Activated T-cell treated with anti-CD3 and anti-CD28 coated beads for 4 hours (primary cell): Measurements from ENCODE around the gene CDC14A.

Experiments used
- DNase-seq: peaks from one replicate; pipeline ENCODE4 v3.0.0-alpha.2; 2020

The CDC14A gene

GRCh38 chr1:100411019-100411418 is 58.7 kb downstream of the CDC14A start:
- no peak for DNase-seq

- DNase-seq, result no peak
These were observed 59.3 kb downstream of the CDC14A start for GRCh38 chr1:100411574-100411973.

DNA sequence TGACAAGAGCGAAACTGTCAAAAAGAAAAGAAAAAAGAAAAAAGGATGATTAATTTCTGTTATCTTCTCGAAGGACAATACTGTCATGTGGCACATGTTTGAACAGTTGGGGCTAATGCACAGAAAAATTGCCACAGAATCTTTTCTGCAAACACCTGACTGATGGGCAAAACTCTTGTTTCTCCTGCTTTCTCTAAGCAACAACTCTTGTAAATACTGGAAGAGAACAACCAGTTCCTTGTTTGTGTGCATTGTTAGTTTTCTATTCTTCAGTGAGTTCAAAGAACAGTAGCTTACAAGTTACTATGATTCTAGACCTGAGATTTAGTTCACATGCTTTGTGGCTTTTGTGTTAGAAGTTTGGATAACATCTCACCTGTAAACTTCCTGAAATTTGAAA is 60.7 kb downstream of the CDC14A start:
- no peak for DNase-seq

- no peak for DNase-seq
These were observed 62.6 kb downstream of the CDC14A start for GRCh38 chr1:100414693-100415497.

GRCh38 chr1:100415498-100415778 is 63.1 kb downstream of the CDC14A start:
- no peak for DNase-seq

DNA sequence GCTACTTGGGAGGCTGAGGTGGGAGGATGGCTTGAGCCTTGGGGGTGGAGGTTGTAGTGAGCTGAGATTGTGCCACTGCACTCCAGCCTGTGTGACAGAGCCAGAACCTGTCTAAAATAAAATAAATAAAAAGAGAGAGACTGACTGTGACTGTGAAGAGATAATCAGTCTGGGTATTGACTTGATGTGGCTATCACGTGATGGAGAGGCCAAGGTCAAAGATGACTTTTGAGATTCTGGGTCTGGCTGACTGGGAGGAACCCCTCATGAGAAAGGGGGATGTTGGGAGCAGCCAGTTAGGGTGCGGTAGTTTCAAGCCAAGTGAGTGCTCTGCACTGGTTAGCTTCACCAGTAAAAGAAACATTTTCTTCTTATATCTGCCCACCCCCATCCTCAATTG is 66.8 kb downstream of the CDC14A start:
- DNase-seq, result no peak

DNA sequence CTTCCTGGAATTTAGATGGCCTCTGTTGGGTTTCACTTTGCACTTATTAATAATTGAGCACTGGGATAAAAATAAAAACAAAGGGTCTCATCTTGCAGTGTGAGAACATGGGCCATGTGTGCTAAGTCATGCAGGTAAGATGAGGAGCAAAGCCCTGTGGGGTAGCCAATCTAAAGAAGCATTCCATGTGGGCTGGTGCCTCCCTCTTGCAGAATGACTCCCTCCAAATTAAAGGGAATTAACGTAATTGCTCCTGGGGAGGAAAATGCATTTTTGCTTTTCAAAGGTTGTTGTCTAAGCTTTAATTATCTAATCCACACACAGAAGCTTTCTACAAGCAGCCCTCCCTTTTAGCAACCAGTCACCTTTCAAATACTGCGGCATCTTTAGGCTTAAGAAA is 69.8 kb downstream of the CDC14A start:
- DNase-seq, result no peak

GRCh38 chr1:100423832-100424337 is 71.6 kb downstream of the CDC14A start:
- DNase-seq, result no peak

DNA sequence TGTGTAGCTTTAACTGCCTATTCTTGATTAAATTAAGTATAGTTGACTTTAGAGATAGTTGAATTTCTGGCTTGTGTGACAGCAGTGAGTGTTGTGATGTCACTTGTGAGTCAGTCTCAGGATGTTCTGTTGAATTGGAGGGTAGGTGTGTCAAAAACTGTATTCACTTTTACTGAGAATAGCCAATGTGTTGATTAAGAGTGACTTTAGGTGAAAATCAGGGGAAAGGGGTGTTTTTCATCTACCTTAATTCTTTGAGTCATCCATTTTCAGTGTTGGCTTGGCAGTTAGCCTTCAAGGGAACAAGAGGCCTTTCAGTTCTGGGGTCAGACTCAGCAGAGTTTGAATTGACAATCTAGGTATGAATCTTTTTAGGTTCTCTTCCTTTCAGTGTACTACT is 75.9 kb downstream of the CDC14A start:
- DNase-seq, result no peak

GRCh38 chr1:100430325-100430756 is 78.0 kb downstream of the CDC14A start:
- DNase-seq, result no peak

DNA sequence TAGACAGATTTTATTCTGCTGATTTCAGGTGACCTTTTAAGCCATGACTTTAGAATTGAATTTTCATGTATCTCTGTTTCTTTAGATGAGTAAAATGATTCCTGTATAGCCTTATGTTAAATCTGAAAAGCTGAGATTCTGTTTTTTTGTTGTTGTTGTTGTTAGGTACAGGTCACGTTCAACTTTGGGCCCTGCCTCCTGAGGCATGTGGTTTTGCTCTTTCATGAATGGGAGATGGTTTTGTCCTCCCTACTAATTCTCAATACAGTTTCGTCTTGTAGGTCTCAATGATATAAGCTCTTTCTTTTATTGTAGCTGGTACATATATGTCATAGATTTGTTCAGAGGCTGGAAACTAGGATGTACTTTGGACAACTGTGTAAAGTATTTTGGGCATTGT is 79.6 kb downstream of the CDC14A start:
- DNase-seq, result no peak

GRCh38 chr1:100433563-100433962 is 81.3 kb downstream of the CDC14A start:
- no peak for DNase-seq

GRCh38 chr1:100434831-100435230 is 82.5 kb downstream of the CDC14A start:
- no peak for DNase-seq

DNA sequence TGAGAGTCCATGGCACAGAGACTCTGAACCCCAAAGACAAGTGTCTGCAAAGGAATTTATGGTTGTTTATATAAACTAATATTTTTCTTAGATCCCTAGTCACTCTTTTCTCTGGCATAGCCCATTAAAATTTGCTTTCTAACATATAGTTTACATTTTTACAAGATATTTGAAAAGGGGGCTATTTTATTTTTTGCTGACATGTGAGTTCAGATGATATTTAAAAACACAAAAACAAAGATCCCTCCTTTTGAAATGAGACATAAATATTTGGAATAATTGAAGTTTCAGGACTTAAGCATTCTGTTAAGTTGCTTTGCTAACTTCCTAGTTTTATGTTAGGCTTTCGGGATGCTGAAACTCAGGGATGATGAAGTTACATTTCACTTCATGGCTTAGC is 86.1 kb downstream of the CDC14A start:
- no peak for DNase-seq

DNA sequence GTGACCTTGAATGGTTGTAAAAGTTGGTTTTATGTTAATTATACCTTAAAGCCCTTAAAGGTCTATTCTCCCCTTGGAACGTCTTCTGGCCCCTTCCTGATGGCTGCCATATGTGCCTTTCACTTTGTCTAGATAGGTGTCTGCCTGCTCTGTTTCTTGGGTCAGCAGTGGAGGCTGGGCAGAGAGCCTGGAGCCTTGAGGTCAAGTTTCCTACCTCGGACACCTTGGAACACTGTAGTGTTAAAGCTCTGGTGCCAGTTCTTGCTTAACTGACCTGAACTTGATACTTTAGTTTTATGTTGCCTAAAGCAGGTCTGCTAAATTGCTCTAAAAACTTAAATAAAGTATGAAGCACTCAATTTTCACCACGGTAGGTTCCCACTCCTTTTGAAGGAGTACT is 86.5 kb downstream of the CDC14A start:
- no peak for DNase-seq

- DNase-seq, result peak; percentile 64
These were observed 87.9 kb downstream of the CDC14A start for GRCh38 chr1:100440075-100440809.

DNA sequence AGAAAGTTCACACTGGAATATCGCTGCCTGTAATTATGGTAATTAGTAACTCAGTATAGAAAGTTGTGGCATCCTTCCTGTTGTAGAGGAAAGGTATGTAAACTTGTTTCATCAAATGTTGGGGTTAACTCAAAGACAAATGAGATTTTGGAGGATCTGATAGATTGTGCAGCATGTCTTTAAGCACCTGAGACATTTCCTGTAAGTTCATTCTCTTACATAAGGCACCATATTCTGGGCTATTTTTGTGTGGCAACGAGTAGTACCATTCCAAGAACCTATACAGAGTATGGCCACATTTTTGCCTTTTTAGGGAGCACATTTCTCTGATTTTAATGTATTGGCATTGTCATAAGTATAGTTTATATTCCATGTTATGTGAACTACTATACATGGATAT is 88.8 kb downstream of the CDC14A start:
- DNase-seq, result no peak

GRCh38 chr1:100441651-100442050 is 89.3 kb downstream of the CDC14A start:
- DNase-seq, result no peak

DNA sequence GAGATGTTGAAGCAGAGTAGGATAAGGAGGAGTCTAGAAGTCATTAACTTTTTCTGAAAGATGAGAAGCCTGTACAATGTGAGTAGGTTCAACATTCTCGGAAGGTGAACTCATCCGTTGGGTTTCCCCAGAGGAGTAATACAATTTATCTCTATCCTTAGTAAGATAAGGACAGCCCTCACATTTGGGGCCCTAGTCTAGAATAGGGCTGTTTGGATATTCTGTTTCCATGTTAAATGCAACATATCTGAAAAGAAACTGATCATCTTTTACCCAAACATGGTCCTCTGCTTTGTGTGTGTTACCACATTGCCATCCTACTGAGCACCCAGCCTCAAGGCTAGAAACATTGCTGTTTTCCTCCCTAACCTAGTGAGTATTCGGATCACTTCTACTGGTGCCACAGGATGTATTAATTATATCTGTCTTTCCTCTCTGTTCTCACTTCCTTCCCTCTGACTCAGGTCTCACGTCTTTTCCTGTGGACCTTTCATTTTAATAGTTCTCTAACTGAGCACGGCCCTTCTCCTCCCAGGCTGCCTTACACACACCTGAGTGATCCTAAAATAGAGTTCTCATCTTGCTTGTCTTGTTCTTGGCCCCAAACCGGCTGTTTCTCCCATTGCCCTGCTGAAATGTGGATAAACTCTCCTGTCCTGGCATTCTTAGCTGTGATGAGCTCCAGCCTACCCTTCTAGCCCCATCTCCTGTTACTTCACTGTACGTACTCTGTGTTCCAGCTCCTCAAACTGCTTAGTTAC is 91.7 kb downstream of the CDC14A start:
- DNase-seq, result no peak

DNA sequence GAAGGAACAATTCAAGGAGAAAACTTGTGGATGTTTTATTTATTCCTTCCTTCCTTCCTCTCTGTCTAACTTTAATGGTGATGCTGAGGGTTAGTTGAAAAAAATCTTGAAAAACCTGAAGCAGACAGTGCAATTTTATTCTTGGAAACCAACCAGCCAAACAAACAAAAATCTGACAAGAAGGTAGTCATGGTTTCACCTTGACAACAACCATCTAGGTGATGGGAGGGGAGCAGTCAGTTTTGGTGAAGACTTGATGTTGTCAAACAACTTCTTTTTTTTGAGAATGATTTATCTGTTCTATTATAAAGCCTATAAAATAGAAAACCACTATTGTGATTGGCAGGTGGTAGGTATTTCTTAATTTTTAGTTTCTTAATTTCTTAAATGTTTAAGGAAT is 93.3 kb downstream of the CDC14A start:
- no peak for DNase-seq

GRCh38 chr1:100448366-100448765 is 96.1 kb downstream of the CDC14A start:
- DNase-seq, result no peak

DNA sequence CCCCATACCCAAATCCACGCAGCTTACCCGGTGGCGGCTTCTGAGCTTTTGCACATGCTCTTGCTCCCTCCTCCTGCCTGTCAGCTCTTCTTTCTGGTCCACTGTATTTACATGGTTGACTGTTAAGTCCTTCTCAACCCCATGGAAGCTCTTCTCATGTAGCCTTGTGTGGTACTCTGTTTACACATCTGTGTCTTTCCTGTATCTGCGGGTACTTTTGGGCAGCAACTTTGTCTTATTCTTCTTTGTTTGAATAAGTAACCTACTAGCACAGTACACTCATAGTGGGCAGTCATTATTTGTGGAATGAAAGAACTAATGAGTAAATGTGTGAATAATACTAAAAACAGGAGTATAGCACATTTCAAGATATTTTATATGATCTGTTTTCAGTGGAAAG is 97.2 kb downstream of the CDC14A start:
- no peak for DNase-seq

- no peak for DNase-seq
These were observed 100.3 kb downstream of the CDC14A start for GRCh38 chr1:100452641-100453040.
